Dedifferentiated amniotic fluid mesenchymal stem cell (primary cell): Measurements from ENCODE around the gene SYCN.
A peak's percentile ranks its signal among the peaks of the same experiment; 100 is the strongest.
"Not testable (repeated sequence)": the region's sequence is repeated elsewhere in the genome, so short reads cannot be mapped to it uniquely, and the experiment has no call there.

Experiments
- DNase-seq: peaks from one replicate; pipeline ENCODE4 v3.0.0-alpha.2; 2016; ENCODE audit errors: extremely low spot score

The SYCN gene

GRCh38 chr19:39224910-39225309 lies 20.8 kb upstream of the SYCN start:
- DNase-seq: no peak

DNA sequence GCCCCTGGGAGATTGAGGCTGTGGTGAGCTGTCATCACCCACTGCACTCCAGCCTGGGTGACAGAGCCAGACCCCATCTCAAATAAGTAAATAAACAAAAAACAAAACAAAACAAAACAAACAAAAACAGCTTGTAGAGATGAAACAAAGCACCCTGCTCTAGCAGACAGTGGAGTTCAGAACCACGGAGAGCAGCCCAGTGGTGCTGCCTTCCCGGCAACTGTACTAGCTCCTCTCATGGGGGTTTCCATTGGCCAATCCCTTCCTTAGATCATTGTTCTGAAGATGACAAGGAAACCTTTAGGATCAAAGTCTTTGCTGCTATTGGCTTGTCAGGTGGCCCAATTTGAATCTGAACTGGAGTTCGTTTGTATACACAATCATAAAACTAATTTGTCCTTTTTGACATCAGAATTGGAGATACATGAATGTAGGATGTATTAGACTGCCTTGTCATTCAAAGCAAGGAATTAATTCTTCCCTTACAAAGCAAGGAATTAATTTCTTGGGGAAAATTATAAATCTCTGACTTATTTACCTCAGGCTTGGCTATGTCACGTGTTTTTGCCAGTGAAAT lies 19.7 kb upstream of the SYCN start:
- DNase-seq: no peak

DNA sequence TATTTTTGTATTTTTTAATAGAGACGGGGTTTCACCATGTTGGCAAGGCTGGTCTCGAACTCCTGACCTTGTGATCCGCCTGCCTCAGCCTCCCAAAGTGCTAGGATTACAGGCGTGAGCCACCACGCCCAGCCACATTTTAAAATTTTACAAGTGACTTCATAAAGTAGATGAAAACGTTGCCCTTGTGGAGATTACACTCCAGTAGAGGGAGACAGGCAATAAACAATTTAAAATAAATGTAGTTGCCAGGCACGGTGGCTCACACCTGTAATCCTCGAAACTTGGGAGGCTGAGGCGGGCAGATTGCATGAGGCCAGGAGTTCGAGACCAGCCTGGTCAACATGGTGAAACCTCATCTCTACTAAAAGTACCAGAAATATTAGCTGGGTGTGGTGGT lies 15.0 kb upstream of the SYCN start:
- DNase-seq: not testable (repeated sequence)

DNA sequence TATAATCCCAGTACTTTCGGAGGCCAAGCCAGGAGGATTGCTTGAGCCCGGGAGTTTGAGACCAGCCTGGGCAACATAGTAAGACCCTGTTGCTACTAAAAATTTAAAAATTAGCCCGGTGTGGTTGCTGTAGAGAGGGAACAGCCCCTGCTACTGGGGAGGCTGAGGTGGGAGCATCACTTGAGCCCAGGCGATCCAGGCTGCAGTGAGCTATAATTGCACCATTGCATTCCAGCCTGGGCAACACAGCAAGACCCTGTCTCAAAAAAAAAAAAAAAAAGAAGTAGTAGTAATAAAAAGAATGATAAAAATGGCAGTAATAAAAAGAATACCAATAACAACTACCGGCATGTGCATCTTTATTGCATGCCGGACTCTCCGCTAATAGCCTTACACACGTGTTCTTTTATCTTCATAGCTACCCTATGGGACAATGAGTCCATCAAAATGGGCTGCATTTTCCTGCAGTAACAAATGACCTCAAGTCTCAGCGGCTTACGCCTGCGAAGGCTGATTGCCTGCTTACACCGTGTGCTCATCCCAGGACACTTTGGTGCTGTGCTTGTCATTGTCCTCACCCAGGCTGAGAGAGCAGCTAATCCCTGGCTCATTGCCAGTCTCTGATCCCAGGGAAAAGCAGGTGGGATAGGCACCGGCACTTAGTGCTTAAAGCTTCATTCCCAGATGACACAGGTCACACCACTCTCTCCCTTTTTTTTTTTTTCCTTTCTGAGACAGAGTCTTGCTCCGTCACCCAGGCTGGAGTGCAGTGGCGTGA lies 14.4 kb upstream of the SYCN start:
- DNase-seq: no peak

DNA sequence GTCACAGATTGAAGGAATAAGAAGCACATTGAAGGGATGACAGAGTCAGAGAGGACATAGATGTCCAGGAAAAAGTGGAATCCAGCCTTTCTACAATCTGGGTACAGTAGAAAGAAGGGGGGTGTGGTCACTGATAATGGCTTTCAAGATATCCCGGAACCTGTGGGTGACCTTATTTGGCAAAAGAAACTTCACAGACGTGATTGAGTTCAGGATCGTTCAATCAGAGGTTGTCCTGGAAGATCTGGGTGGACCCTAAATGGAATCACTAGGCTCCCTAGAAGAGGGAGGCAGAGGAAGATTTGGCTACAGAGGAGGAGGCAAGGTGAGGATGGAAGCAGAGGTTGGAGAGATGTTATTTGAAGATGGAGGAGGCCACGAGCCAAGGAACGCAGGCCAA lies 13.0 kb upstream of the SYCN start:
- no peak for DNase-seq

GRCh38 chr19:39215323-39215722 lies 11.3 kb upstream of the SYCN start:
- DNase-seq: not testable (repeated sequence)

GRCh38 chr19:39212375-39212742 lies 8.3 kb upstream of the SYCN start:
- no peak for DNase-seq

- DNase-seq: no peak
Observed at GRCh38 chr19:39211731-39212374, 7.8 kb upstream of the SYCN start.

GRCh38 chr19:39209196-39209595 lies 5.1 kb upstream of the SYCN start:
- DNase-seq: no peak

DNA sequence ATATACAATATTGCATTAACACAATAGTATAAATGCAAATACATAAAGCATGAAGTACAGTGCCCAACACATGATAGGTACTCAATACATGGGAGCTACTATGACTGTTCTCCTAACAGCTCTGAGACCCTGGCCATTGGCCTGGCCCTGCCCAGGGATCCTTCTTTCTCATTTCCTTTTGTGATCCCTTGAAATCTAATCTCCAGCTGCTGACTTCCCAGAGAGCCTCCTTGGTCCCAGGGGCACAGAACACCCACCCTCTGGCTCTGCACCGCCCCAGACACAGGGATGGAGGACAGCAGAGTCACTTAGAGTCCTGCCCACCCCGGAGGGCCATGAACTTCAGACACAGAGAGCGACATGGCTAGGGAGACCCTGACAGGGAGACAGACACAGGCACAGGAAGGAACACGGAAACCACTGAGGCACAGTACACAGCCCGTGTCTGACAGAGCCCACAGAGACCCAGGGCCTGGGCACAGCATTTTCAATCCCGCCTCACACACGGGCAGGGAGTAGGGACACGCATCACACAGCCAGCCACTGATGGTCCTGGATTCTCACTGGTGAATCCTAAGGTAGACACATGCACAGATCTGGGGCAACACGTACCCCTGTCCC lies 4.2 kb upstream of the SYCN start:
- DNase-seq: no peak

- no peak for DNase-seq
Observed at GRCh38 chr19:39207293-39207836, 3.3 kb upstream of the SYCN start.

- no peak for DNase-seq
Observed at GRCh38 chr19:39206122-39206521, 2.1 kb upstream of the SYCN start.

- DNase-seq: no peak
Observed at GRCh38 chr19:39205449-39205764, 1.3 kb upstream of the SYCN start.

DNA sequence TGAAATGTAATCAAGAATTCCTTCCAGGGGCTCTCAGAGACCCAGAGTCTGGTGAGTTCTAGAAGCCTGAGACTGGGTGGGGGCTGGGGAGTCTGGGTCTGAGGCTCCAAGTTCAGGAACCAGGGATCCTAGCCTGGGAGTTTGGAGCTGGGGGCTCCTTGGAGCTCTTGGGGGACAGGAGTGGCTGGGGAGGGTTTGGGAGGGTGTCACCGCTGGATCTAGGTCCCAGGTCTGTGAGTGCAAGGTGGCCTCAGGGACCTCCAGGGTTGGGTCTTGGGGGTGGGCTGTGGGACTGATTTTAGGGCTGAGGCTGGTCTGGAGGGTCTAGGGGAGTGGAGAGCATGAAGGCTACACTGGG lies 1.1 kb downstream of the SYCN start:
- DNase-seq: no peak

DNA sequence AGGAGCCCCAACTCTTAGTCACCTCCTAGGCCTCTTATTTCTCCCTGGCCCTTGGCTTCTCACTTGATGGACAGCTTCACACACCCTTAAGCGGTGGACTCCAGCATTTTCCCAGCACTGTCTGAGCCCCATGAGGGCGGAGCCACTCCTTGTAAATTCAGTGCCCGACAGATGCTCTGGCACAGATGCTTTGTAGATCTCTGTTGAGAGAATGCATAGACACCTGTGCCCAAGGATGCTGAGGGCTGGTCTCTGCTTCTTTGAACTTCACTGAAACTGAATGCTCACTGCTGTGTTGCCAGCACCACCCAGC lies 3.3 kb downstream of the SYCN start:
- DNase-seq: no peak

GRCh38 chr19:39200066-39200802 lies 3.8 kb downstream of the SYCN start:
- no peak for DNase-seq

- peak; percentile 49 for DNase-seq
Observed at GRCh38 chr19:39199025-39199424, 5.0 kb downstream of the SYCN start.

- no peak for DNase-seq
Observed at GRCh38 chr19:39197808-39198207, 6.3 kb downstream of the SYCN start.

- DNase-seq: no peak
Observed at GRCh38 chr19:39196860-39197562, 7.1 kb downstream of the SYCN start, which contains the start of gene NCCRP1. Gene NCCRP1 (plus strand): TSS chr19:39196964. CDS start chr19:39196983, 19 bp downstream.

GRCh38 chr19:39196320-39196719 lies 7.7 kb downstream of the SYCN start:
- DNase-seq: no peak

DNA sequence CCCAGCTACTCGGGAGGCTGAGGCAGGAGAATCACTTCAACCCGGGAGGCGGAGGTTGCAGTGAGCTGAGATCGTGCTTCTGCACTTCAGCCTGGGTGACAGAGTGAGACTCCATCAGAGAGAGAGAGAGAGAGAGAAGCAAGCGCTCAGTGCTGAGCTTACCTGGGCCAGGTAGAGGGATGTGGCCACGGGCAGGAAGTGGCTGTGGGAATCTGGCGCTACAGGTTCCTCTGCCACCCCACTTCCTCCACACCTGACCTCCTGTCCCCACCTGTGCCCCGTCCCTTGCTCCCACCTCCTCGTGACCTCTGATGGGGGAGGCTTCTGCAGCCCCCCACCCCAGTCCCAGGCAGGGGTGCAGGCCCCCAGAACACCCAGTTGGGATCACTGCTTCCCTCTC lies 8.3 kb downstream of the SYCN start:
- DNase-seq: no peak
